HL-60 (cell line): ENCODE results near the gene TRIM9.

Experiments
- DNase-seq, 2 experiments: peaks; one replicate each; pipeline ENCODE4 v3.0.0-alpha.2; 2010 to 2020; ENCODE audit warnings: low read depth in 1 of 2, low spot score in 1 of 2
- H3K27ac ChIP-seq: fragments of 250-450 bp; sonication (Bioruptor Pico); replicated peaks from 2 replicates; pipeline ENCODE4 v1.5.1; 2020; ENCODE audit warnings: mild to moderate bottlenecking, moderate library complexity
- H3K27me3 ChIP-seq: fragments of 250-450 bp; sonication (Bioruptor Pico); 2 replicates; pipeline ENCODE4 v1.5.1; 2021; ENCODE audit warnings: mild to moderate bottlenecking, moderate library complexity; ENCODE audit not compliant: insufficient read depth, poor library complexity, severe bottlenecking
- H3K4me3 ChIP-seq: replicated peaks from 2 replicates; pipeline ENCODE4 v1.5.1; 2011; ENCODE audit warnings: mild to moderate bottlenecking, control low read depth, low read length; ENCODE audit not compliant: insufficient read depth
- CTCF ChIP-seq: IDR thresholded peaks from one replicate; pipeline ENCODE4 v1.5.1; 2011; ENCODE audit warnings: low read length, control low read depth, inconsistent platforms; ENCODE audit not compliant: insufficient read depth
- GABPA ChIP-seq: IDR thresholded peaks from 2 replicates; pipeline ENCODE4 v1.6.1; 2012; ENCODE audit warnings: low read depth
- POLR2AphosphoS5 ChIP-seq: IDR thresholded peaks from 2 replicates; pipeline ENCODE4 v1.6.1; 2012; ENCODE audit warnings: low read depth
- SPI1 ChIP-seq: IDR thresholded peaks from 2 replicates; pipeline ENCODE4 v1.6.1; 2012; ENCODE audit warnings: low read depth, mild to moderate bottlenecking, borderline replicate concordance
- TF ChIP-seq, protein P1 (sequence below): IDR thresholded peaks from 2 replicates; pipeline ENCODE4 v1.6.1; 2012; ENCODE audit warnings: low read depth; ENCODE audit not compliant: insufficient replicate concordance

The TRIM9 gene

GRCh38 chr14:50985859-50986331 is 109.0 kb downstream of the TRIM9 start:
- Histone ChIP-seq H3K27ac (no peak overlapping the region), H3K27me3 (no peaks in the 10 kb centered on the region), H3K4me3 (no peak overlapping the region)
- TF ChIP-seq, protein P1, sequence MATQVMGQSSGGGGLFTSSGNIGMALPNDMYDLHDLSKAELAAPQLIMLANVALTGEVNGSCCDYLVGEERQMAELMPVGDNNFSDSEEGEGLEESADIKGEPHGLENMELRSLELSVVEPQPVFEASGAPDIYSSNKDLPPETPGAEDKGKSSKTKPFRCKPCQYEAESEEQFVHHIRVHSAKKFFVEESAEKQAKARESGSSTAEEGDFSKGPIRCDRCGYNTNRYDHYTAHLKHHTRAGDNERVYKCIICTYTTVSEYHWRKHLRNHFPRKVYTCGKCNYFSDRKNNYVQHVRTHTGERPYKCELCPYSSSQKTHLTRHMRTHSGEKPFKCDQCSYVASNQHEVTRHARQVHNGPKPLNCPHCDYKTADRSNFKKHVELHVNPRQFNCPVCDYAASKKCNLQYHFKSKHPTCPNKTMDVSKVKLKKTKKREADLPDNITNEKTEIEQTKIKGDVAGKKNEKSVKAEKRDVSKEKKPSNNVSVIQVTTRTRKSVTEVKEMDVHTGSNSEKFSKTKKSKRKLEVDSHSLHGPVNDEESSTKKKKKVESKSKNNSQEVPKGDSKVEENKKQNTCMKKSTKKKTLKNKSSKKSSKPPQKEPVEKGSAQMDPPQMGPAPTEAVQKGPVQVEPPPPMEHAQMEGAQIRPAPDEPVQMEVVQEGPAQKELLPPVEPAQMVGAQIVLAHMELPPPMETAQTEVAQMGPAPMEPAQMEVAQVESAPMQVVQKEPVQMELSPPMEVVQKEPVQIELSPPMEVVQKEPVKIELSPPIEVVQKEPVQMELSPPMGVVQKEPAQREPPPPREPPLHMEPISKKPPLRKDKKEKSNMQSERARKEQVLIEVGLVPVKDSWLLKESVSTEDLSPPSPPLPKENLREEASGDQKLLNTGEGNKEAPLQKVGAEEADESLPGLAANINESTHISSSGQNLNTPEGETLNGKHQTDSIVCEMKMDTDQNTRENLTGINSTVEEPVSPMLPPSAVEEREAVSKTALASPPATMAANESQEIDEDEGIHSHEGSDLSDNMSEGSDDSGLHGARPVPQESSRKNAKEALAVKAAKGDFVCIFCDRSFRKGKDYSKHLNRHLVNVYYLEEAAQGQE: no peak
- no peak for TF ChIP-seq GABPA
- no peak for TF ChIP-seq CTCF
- no peak for DNase-seq

DNA sequence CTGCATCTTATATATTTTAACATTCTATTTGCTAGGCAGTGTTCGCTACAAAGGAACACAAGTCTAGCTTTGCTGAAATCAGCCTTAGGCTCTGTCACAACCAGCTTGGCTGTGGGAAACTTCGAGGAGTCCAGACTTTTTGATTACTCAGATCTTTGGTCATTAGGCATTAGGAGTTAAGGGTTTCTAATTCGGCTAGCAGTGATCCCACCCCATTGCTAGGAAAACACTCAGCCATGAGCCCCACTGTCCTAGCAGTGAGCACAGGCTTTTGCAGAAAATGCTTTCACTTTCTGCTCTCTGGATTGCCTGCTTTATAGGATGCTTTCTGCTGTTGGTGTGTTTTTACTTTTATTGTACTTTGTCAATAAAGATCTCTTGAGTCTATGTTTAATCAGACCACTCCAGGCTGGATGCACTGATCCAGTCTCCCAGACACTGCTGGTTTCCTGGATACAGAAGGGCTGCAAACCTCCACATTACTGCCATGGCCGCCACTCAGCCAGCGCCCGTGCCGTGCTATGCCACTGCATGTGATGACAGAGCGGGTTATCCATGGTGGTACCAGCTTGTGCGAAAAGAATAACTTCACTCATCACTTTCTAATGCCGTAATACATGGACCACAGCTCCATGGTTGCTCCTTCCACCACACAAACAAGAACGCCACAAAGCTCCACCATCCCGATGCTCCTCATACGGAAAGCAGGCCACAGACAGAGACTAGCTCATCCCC is 109.6 kb downstream of the TRIM9 start:
- Histone ChIP-seq H3K4me3 (no peak overlapping the region), H3K27ac (no peak overlapping the region), H3K27me3 (no peaks in the 10 kb centered on the region)
- no peak for DNase-seq
- TF ChIP-seq SPI1: no peak
- TF ChIP-seq GABPA: no peak
- TF ChIP-seq, protein P1: no peak
- TF ChIP-seq CTCF: no peak
- no peak for TF ChIP-seq POLR2AphosphoS5

DNA sequence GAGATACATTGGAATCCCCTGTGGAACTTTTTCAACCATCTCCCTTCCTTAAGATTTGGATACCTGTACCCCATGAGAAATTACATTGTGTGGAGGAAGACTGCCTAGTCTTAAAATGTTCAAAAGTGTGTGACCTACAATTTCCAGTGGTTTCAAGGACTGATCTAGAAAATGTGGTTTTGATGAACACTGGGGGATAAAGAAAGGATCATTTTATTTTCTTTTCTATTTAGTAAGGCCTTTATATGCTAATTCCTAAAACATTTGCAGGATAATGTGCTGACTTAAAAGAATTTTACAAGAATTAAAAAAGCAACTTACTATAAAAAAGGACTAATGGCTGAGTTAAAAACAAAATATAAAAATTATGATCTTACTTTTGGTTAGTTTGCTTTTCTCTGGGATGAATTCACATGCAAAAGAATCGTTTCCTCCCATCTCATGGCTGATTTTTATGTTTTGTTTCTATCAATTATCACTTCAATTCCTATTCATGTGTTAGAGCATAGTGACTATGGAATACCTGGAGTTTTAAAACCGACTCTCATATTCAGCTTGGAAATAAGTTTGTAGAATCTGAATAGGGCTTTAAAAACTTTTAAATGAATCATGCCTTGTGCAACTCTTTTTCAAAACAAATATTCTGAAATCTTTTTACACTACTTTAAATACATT is 110.7 kb downstream of the TRIM9 start:
- Histone ChIP-seq H3K27me3 (no peaks in the 10 kb centered on the region), H3K4me3 (no peak overlapping the region), H3K27ac (no peak overlapping the region)
- DNase-seq: no peak
- TF ChIP-seq GABPA (no peak), POLR2AphosphoS5 (no peak), SPI1 (no peak), CTCF (no peak)
- TF ChIP-seq, protein P1: no peak
